ENCODE results near the gene PTGIR.

Gene PTGIR

GRCh38 chr19:46644720-46645119 lies 19.8 kb upstream of the PTGIR start:
- TF ChIP-seq CTCF (IDR thresholded peaks at IDR 0.05; ENCODE audit: insufficient read depth, low read length, poor library complexity, severe bottlenecking): no peak
- no peak for DNase-seq (ENCODE audit: extremely low read depth, insufficient read length)
- Histone ChIP-seq H3K4me3 (replicated peaks; ENCODE audit: low read depth, low read length) (no peak overlapping the region), H3K36me3 (ENCODE audit: control insufficient read depth, insufficient read depth, low read length) (no peaks in the 10 kb centered on the region), H3K27me3 (replicated peaks; ENCODE audit: control insufficient read depth, insufficient read depth, low read length) (0 out of 2 replicates have a peak, but pooled peaks cover 2% of the 10 kb centered on the region)

- no peak overlapping the region for H3K4me3 ChIP-seq (replicated peaks; ENCODE audit: low read depth, low read length)
- no peaks in the 10 kb centered on the region for H3K36me3 ChIP-seq (ENCODE audit: control insufficient read depth, insufficient read depth, low read length)
- no peak for DNase-seq (ENCODE audit: extremely low read depth, insufficient read length)
- no peak for TF ChIP-seq CTCF (IDR thresholded peaks at IDR 0.05; ENCODE audit: insufficient read depth, low read length, poor library complexity, severe bottlenecking)
- H3K27me3 ChIP-seq (replicated peaks; ENCODE audit: control insufficient read depth, insufficient read depth, low read length): no peaks in the 10 kb centered on the region
Observed at GRCh38 chr19:46640656-46641055, 15.8 kb upstream of the PTGIR start.

- no peaks in the 10 kb centered on the region for H3K27me3 ChIP-seq (replicated peaks; ENCODE audit: control insufficient read depth, insufficient read depth, low read length)
- DNase-seq (ENCODE audit: extremely low read depth, insufficient read length): no peak
Observed at GRCh38 chr19:46639358-46640182, 14.7 kb upstream of the PTGIR start.

DNA sequence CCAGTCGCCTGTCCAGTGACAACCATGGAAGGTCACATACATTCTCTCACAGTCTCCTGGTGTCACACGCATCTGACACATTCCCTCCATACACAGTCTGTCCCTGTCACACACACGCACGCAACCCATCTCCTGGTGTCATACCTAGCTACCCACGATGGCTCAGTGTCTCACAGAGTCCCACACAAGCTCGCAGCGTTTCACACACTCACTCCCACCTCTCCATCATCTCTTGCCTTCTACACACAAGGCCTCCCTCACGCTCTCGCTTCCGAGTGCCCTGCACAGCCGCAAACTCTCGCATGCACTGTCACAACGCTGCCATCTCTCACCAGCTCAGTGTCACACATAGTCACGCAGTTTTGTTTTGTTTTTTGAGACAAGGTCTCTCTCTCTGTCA lies 12.3 kb upstream of the PTGIR start:
- no peak for TF ChIP-seq CTCF (IDR thresholded peaks at IDR 0.05; ENCODE audit: insufficient read depth, low read length, poor library complexity, severe bottlenecking)
- DNase-seq (ENCODE audit: extremely low read depth, insufficient read length): no peak
- no peaks in the 10 kb centered on the region for H3K36me3 ChIP-seq (ENCODE audit: control insufficient read depth, insufficient read depth, low read length)
- no peaks in the 10 kb centered on the region; the same call in 1 of the 2 replicates for H3K27me3 ChIP-seq (replicated peaks; ENCODE audit: control insufficient read depth, insufficient read depth, low read length)
- no peak overlapping the region for H3K4me3 ChIP-seq (replicated peaks; ENCODE audit: low read depth, low read length)

More at GRCh38 chr19:46639358-46640182, 14.7 kb upstream of the PTGIR start:
- Histone ChIP-seq H3K36me3 (ENCODE audit: control insufficient read depth, insufficient read depth, low read length) (no peaks in the 10 kb centered on the region), H3K4me3 (replicated peaks; ENCODE audit: low read depth, low read length) (peak overlapping the region; percentile 54)
- TF ChIP-seq CTCF (IDR thresholded peaks at IDR 0.05; ENCODE audit: insufficient read depth, low read length, poor library complexity, severe bottlenecking): no peak

DNA sequence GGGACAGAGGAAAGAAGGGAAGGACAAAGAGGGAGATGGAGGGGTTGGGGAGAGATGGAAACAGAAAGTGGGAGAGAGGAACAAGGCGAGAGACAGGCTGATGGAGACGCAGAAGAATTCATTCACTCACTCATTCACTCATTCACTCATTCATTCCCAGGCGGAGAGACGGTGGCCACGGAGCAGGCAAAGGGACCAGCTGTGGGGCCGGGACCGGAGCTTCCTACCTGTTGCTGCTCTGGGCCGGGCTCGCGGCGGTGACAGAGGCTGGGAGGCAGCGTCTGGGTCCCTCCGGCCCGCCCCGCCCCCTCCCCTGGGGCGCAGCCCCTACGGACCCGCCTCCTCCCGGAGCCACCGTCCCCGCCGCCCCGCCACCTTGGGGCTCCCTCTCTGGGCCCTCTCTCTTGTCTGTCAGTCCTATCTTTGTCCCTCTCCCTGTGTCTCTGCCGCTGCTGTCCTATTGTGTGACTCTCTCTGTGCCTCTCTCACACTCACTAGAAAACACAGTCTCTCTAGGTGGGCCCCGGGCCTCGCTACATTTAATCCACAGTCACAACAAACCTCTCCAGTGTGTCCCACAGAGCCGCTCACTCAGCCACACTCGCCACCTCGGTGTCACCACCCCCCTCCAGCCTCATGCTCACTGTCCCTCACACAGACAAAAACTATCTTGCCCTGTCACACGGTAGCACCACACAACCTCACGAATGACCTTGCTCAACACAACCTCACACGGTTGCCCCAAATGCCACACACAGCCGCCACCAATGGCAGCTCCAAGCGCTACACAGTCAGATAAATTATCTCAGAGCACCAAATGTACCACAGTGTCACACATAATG lies 11.3 kb upstream of the PTGIR start, which contains the start of gene GNG8:
Gene GNG8, minus strand, starts transcription at position 283 of the 842 bp plus-strand sequence. CDS start 1,520 bp downstream, outside the sequence.
- TF ChIP-seq CTCF (IDR thresholded peaks at IDR 0.05; ENCODE audit: insufficient read depth, low read length, poor library complexity, severe bottlenecking): no peak
- Histone ChIP-seq H3K27me3 (replicated peaks; ENCODE audit: control insufficient read depth, insufficient read depth, low read length) (no peaks in the 10 kb centered on the region; the same call in 1 of the 2 replicates), H3K36me3 (ENCODE audit: control insufficient read depth, insufficient read depth, low read length) (no peaks in the 10 kb centered on the region), H3K4me3 (replicated peaks; ENCODE audit: low read depth, low read length) (0 out of 2 replicates have a peak within 1 kb of the TSS, but pooled peaks have one; percentile 25)
- no peak for DNase-seq (ENCODE audit: extremely low read depth, insufficient read length)

All from GM06990 (cell line).